Limb (tissue), 2 donors: ENCODE results near the gene L2HGDH.

Experiments
- DNase-seq, 2 donors: peaks; one replicate each; pipeline ENCODE4 v3.0.0-alpha.2; 2016; ENCODE audit errors: extremely low spot score in 2 of 2

The L2HGDH gene

DNA sequence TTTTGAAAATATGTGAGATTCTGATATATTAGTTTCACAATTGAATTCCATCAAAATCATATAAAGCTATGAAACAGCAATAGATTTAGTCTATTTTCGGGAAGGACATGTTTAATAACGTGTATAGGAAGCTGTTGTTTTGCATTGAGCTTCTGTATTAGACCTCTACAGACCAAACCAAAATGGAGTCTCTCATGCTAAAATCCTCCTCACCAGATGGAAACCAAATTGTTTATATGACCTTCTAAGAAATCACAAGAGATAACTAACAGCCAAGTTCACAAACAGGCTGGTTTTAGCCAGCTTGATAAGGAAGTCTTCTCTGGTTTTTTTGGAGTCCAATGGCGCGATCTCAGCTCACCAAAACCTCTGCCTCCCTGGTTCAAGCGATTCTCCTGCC is 23.9 kb downstream of the L2HGDH start:
- no peak for DNase-seq

DNA sequence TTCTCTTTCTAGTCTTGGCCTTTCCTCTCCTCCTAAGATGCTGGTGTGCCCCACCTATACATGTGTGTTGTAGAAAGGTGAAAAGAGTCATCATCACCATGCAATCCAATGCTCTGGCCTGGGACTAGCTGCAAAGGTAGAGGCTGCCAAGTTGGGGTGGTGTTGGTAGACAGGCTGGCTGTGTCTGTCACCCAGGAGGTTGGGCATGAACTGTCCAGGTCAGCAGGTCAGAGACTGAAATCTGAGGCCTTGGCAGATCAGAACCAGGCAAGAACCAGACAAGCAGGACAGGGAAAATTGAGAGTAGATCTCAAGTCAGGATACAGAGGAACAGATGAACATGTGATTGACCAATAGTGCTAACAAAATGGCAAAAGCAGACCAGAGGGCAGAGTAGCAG is 26.2 kb downstream of the L2HGDH start:
- DNase-seq: no peak

DNA sequence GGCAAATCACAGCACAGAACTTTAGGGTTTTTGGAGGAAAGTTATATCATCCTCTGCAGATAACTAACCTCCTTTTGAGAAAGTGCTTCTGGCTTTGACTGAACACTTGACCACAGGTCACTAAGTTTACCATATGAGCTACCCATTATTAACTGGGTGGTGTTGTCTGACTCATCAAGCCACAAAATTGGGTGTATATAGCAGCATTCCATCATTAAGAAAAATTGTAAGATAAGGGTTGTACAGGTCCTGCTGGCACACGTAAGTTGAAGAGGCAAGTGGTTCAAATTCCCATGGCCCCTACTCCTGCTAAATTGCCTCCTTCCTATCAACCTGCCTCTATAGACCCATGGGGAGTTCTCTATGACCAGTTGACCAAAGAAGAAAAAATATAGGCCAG is 39.5 kb downstream of the L2HGDH start:
- DNase-seq: no peak

GRCh38 chr14:50270932-50271331 is 41.1 kb downstream of the L2HGDH start:
- no peak for DNase-seq

DNA sequence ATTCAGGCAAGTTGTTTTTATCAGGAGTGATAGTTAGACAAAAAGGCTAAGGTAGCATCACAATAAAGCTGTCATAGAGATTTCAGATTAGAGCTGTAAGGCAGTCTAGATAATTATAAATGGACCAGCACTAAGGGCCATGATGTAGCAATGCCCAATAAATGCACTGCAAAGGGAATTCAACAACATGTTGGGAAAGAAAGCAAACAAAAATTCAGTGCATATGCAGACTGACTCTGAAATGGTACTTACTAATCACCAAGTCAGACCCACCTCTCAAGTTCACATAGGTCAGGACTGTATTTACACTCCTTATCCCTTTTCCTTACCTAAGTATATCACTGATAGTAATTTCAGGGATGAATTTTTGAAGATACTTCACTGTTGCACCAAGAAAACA is 47.0 kb downstream of the L2HGDH start:
- DNase-seq: no peak

GRCh38 chr14:50263321-50263720 is 48.7 kb downstream of the L2HGDH start:
- DNase-seq: peak in 1 of 2 donors; percentile 4

- DNase-seq: no peak
Observed at GRCh38 chr14:50262865-50263264, 49.2 kb downstream of the L2HGDH start.

DNA sequence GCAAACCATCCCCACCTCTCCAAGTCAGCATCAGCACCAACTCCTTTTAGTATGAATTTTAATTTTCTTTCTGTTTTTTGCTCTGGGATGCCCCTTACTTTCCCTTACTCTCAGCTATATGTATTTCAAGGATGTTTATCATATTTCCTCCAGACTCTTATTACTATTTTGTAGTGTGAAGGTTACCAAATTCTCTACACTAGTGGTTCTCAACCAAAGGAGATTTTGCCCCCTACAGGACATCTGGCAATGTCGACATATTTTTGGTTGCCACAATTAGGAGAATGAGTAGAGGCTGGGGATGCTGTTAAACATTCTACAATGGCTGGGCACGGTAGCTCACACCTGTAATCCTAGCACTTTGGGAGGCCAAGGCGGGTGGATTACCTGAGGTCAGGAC is 51.5 kb downstream of the L2HGDH start:
- peak in 1 of 2 donors; percentile 9 for DNase-seq

- DNase-seq: no peak
Observed at GRCh38 chr14:50260072-50260471, 52.0 kb downstream of the L2HGDH start.

DNA sequence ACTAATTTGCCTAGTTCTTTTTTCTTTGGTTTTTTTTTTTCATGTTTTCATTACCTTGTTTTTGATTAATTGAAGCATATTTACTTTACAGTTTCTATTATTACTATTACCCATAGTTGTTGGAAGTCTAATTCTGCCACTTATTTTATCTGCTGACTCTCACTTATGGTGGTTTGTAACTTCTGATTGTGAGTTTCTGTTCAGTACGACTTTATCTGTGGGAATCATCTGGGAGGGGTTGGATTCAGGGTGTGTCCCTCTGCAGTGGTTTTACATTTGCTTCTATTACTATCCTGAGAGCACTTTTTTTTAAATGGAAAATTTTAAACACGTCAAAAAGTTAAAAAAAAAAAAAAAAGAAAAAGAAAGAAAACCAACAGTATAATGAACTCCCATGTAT is 54.3 kb downstream of the L2HGDH start:
- DNase-seq: no peak

- DNase-seq: no peak
Observed at GRCh38 chr14:50254248-50254647, 57.8 kb downstream of the L2HGDH start.

- DNase-seq: no peak
Observed at GRCh38 chr14:50249136-50249775, 62.8 kb downstream of the L2HGDH start.

GRCh38 chr14:50247245-50247644 is 64.8 kb downstream of the L2HGDH start:
- no peak for DNase-seq

DNA sequence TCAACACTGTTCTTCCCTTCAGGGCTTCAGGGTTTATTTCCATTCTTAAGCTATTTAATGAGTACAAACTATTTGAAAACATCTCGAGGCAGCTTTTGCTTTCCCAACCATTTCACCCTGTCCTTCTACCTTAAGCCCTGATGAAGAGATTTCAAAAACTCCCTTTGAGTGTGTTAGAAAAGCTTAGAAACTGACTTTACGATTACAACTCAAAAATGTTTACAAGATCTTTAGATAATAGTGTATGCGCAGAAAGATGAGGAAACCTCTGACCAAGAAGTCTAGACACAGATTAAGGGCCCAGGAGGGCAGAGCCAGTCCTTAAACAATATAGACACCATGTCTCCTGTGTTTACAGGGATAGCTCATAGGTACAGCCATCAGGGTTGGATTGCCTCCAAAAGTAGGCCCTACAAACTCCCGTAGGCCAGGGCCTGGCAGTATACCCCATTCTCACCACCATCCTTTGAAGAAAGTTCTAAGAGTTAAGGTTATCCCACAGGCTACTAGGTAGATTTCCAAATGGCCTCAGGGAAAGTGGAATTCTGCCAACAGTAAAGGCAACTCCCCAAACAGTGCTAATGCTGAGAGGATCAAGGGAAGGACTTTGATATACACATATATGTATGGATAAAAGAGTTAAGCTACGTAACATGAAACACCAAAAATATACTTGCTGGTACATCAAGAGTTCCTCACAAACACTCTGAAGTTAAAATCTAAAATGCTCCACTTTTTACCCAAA is 69.3 kb downstream of the L2HGDH start:
- DNase-seq: no peak

- DNase-seq: no peak
Observed at GRCh38 chr14:50242096-50242495, 69.9 kb downstream of the L2HGDH start.

- DNase-seq: no peak
Observed at GRCh38 chr14:50237427-50237826, 74.6 kb downstream of the L2HGDH start.

DNA sequence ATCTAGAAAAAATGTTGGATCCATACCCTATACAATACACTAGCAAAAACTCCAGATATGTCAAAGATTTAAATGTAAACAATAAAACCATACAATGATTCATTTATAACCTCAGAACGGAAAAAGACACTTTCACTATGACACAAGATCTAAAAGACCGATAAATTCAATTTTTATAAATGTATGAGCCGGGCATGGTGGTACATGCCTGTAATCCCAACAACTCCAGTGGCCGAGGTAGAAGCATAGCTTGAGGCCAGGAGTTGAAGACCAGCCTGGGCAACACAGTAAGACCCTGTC is 78.1 kb downstream of the L2HGDH start:
- DNase-seq: no peak

DNA sequence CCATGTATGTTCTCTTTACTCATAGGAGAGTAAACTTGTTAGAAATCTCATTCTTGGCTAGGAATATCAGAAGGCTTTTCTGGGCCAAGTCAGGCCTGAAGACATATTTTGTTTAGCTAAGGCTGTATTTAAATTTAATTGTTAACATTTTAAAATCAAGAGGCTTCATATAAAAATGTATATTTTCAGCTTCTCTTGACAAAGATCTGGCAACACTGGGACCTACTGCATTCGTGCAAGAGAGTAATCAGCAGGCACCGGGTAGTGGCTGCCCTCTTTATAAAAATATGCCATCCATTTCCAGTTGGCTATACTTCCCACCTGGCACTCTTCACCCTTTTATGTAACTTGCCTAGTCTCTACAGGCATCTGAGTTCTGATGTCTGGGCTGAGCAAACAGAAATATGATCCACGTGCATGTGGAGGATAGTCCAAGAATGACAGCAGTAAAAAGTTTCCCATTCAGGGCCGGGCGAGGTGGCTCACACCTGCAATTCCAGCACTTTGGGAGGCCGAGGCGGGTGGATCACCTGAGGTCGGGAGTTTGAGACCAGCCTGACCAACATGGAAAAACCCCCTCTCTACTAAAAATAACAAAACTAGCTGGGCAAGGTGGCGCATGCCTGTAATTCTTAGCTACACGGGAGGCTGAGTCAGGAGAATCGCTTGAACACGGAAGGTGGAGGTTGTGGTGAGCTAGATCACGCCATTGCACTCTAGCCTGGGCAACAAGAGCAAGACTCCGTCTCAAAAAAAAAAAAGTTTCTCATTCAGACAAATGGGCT is 78.7 kb downstream of the L2HGDH start:
- no peak for DNase-seq

DNA sequence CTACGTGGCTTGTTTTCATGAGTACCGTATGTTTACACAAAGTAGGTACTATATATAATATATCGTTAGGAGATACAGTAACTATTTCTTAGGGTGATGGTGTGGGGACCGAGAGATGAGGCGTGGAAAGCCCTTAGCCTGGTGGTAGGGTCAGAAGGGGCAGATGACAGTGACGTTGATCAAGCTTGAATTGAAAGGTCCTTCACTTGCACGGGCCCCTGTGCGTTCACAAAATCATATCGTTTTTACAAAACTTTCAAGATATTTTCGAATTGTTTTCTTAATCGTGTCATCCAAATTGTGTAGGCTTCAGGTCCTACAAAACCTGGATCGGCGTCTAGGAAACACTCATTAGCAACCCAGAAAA is 79.8 kb downstream of the L2HGDH start:
- no peak for DNase-seq

DNA sequence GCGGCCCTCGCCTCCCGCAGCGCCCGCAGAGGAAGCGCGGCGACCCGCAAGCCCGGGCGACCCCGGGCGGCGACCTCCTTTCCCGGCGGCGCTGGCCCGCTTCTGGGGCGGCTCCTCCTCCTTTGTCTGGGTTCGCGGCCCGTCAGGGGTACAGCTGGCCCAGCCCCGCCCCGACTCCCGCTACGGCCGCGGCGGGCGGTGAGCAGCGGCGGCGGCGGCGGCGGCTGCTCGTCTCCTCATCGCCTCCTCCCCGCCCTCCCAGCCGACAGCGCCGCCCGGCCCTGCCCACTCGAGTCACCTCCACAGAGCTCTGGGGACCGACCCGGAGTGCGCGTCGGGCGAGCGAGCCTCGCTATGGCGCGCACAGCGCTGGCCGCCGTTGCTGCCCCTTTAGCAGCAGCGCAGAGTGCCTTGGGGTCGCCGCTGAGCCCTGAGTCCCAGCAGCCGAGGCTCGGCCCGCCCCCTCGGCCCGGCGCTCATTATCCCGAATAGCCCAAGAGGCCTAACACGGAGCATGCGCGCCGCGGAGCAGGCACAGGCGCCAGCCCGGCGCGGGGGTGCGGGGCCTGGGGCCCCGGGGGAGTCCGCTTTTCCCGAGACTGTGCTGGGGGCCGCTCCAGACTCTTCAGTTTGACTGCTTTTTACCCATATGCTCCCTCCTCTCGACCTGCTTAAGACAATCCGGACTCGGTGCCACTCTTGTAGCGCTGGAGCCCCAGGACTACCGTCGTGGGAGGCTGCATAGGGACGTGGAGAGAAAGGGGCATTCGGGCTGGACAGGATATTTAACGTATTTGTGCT is 80.4 kb downstream of the L2HGDH start, which contains the start of gene SOS2:
SOS2 (minus strand) TSS at position 104 of the 801 bp plus-strand sequence. CDS start 295 bp downstream, outside the sequence.
- DNase-seq: peak; percentile 85 to 91

- DNase-seq: peak; percentile 20 to 73
Observed at GRCh38 chr14:50230701-50231474, 81.1 kb downstream of the L2HGDH start.
